ENCODE measurements around the gene OSBPL6.

The OSBPL6 gene

GRCh38 chr2:178301649-178302238 is 107.4 kb downstream of the OSBPL6 start:
- H2AFZ ChIP-seq (ENCODE audit: low read depth, low read length): no peak overlapping the region
- no peaks in the 10 kb centered on the region for H3K79me2 ChIP-seq (ENCODE audit: insufficient read depth, low read length)
- ATAC-seq (ENCODE audit: insufficient read depth, low read depth) (no peak), DNase-seq (no peak)
- no peak overlapping the region for H3K27ac ChIP-seq (ENCODE audit: low read length)
- TF ChIP-seq EZH2 (IDR thresholded peaks at IDR 0.05; ENCODE audit: borderline replicate concordance, low read depth, low read length, severe bottlenecking): no peak
- TF ChIP-seq CTCF (IDR thresholded peaks at IDR 0.05; ENCODE audit: borderline replicate concordance, extremely low read depth, low read length, poor library complexity, severe bottlenecking): no peak
- H3K4me2 ChIP-seq (ENCODE audit: insufficient read depth, low read length): no peak overlapping the region
- no peaks in the 10 kb centered on the region for H4K20me1 ChIP-seq (ENCODE audit: insufficient read depth, low read length)
- no peaks in the 10 kb centered on the region for H3K36me3 ChIP-seq (ENCODE audit: insufficient read depth, low read length)
- H3K9me3 ChIP-seq (ENCODE audit: insufficient read depth, low read length, severe bottlenecking): no peaks in the 10 kb centered on the region
- no peaks in the 10 kb centered on the region for H3K4me1 ChIP-seq (ENCODE audit: insufficient read depth, low read length)
- peaks cover 2% of the 10 kb centered on the region for H3K27me3 ChIP-seq (ENCODE audit: insufficient read depth, low read length, poor library complexity)
- no peak overlapping the region for H3K9ac ChIP-seq (ENCODE audit: low read depth, low read length)
- H3K4me3 ChIP-seq (ENCODE audit: low read depth in 1 of 2, low read length in 2 of 2): no peak overlapping the region

GRCh38 chr2:178304333-178304732 is 110.0 kb downstream of the OSBPL6 start:
- no peak for ATAC-seq (ENCODE audit: insufficient read depth, low read depth)
- Histone ChIP-seq H3K27me3 (ENCODE audit: insufficient read depth, low read length, poor library complexity) (peaks cover 6% of the 10 kb centered on the region), H3K4me3 (ENCODE audit: low read depth in 1 of 2, low read length in 2 of 2) (no peak overlapping the region), H4K20me1 (ENCODE audit: insufficient read depth, low read length) (no peaks in the 10 kb centered on the region), H3K27ac (ENCODE audit: low read length) (no peak overlapping the region), H3K36me3 (ENCODE audit: insufficient read depth, low read length) (no peaks in the 10 kb centered on the region), H3K9ac (ENCODE audit: low read depth, low read length) (no peak overlapping the region), H2AFZ (ENCODE audit: low read depth, low read length) (no peak overlapping the region), H3K4me2 (ENCODE audit: insufficient read depth, low read length) (no peak overlapping the region), H3K9me3 (ENCODE audit: insufficient read depth, low read length, severe bottlenecking) (no peaks in the 10 kb centered on the region), H3K4me1 (ENCODE audit: insufficient read depth, low read length) (no peaks in the 10 kb centered on the region), H3K79me2 (ENCODE audit: insufficient read depth, low read length) (no peaks in the 10 kb centered on the region)
- TF ChIP-seq CTCF (IDR thresholded peaks at IDR 0.05; ENCODE audit: borderline replicate concordance, extremely low read depth, low read length, poor library complexity, severe bottlenecking) (no peak), EZH2 (IDR thresholded peaks at IDR 0.05; ENCODE audit: borderline replicate concordance, low read depth, low read length, severe bottlenecking) (no peak)
- DNase-seq: no peak

- no peak overlapping the region for H2AFZ ChIP-seq (ENCODE audit: low read depth, low read length)
- H3K4me1 ChIP-seq (ENCODE audit: insufficient read depth, low read length): no peaks in the 10 kb centered on the region
- H3K4me3 ChIP-seq (ENCODE audit: low read depth in 1 of 2, low read length in 2 of 2): no peak overlapping the region
- no peaks in the 10 kb centered on the region for H3K9me3 ChIP-seq (ENCODE audit: insufficient read depth, low read length, severe bottlenecking)
- H3K9ac ChIP-seq (ENCODE audit: low read depth, low read length): no peak overlapping the region
- DNase-seq: peak; percentile 36
- no peak overlapping the region for H3K27ac ChIP-seq (ENCODE audit: low read length)
- H3K79me2 ChIP-seq (ENCODE audit: insufficient read depth, low read length): no peaks in the 10 kb centered on the region
- H3K36me3 ChIP-seq (ENCODE audit: insufficient read depth, low read length): no peaks in the 10 kb centered on the region
- no peak overlapping the region for H3K4me2 ChIP-seq (ENCODE audit: insufficient read depth, low read length)
- no peaks in the 10 kb centered on the region for H4K20me1 ChIP-seq (ENCODE audit: insufficient read depth, low read length)
- peak; percentile 72 for ATAC-seq (ENCODE audit: insufficient read depth, low read depth)
- peaks cover 7% of the 10 kb centered on the region for H3K27me3 ChIP-seq (ENCODE audit: insufficient read depth, low read length, poor library complexity)
- TF ChIP-seq EZH2 (IDR thresholded peaks at IDR 0.05; ENCODE audit: borderline replicate concordance, low read depth, low read length, severe bottlenecking) (no peak), CTCF (IDR thresholded peaks at IDR 0.05; ENCODE audit: borderline replicate concordance, extremely low read depth, low read length, poor library complexity, severe bottlenecking) (peak; percentile 60)
Observed at GRCh38 chr2:178306352-178307073, 112.2 kb downstream of the OSBPL6 start.
